Colonic mucosa (tissue), 4 donors: ENCODE data around the gene C12orf43. TPM values are rescaled to one million over a fixed set of nuclear protein-coding genes. Genes with fewer than 3 reads are reported as not detected.

Source experiments
- DNase-seq: peaks from one replicate; pipeline ENCODE4 v3.0.0-alpha.2; 2020
- H3K27ac ChIP-seq: fragments of 200-600 bp; one replicate; pipeline ENCODE4 v1.8.0; 2021
- H3K27me3 ChIP-seq: fragments of 200-600 bp; one replicate; pipeline ENCODE4 v1.8.0; 2021
- H3K36me3 ChIP-seq: fragments of 200-600 bp; one replicate; pipeline ENCODE4 v1.8.0; 2021
- H3K4me1 ChIP-seq: fragments of 200-600 bp; one replicate; pipeline ENCODE4 v1.8.0; 2021; ENCODE audit warnings: mild to moderate bottlenecking
- H3K4me3 ChIP-seq: fragments of 200-600 bp; one replicate; pipeline ENCODE4 v1.8.0; 2021
- H3K9ac ChIP-seq, 2 donors: one replicate each; pipeline ENCODE4 v1.7.0; 2013; ENCODE audit warnings: control low read depth in 2 of 2, low read depth in 2 of 2, low read length in 2 of 2
- H3K9me3 ChIP-seq: fragments of 200-600 bp; one replicate; pipeline ENCODE4 v1.8.0; 2021
- CTCF ChIP-seq: fragments of 200-600 bp; IDR thresholded peaks from one replicate; pipeline ENCODE4 v1.8.0; 2022; ENCODE audit warnings: antibody characterized with exemption, mild to moderate bottlenecking
- intact Hi-C: fragments of 100-400 bp; cut with DNase I; formaldehyde crosslinking; loops from one replicate; pipeline ENCODE4 v1.14.1; 2022
- total RNA-seq, 2 donors: library from RNA; stranded (reverse); fragmentation: NEBNext Ultra II Directional in 1 of 2; extraction: Animal tissue kit (Norgen Biotek cat#: 25700) in 1 of 2; gene quantifications; one replicate each; pipeline ENCODE4 v1.2.1, GENCODE V29; 2021
- donor health status: healthy.
- donor health status: DM: no; HTN: no; CAD: no.
- donor health status: DM: no; HTN: no; CAD: no.

The C12orf43 gene
- total RNA-seq, 2 donors from 2014 or later: 10.6 to 18.3 TPM

GRCh38 chr12:120991965-120992364 lies 24.3 kb downstream of the C12orf43 start:
- Histone ChIP-seq H3K9ac (no peak overlapping the region), H3K4me1 (no peaks in the 10 kb centered on the region), H3K9me3 (no peaks in the 10 kb centered on the region), H3K27me3 (no peaks in the 10 kb centered on the region), H3K4me3 (no peak overlapping the region), H3K27ac (no peak overlapping the region), H3K36me3 (no peaks in the 10 kb centered on the region)
- no peak for TF ChIP-seq CTCF
- DNase-seq: no peak
- intact Hi-C loops: no loop called here

GRCh38 chr12:120990487-120991055 lies 25.7 kb downstream of the C12orf43 start:
- intact Hi-C loops: no loop called here
- no peaks in the 10 kb centered on the region for H3K27me3 ChIP-seq
- no peaks in the 10 kb centered on the region for H3K36me3 ChIP-seq

GRCh38 chr12:120989687-120990086 lies 26.6 kb downstream of the C12orf43 start:
- TF ChIP-seq CTCF: no peak
- H3K9ac ChIP-seq: no peak overlapping the region
- no peak overlapping the region for H3K4me3 ChIP-seq
- intact Hi-C loops: no loop called here
- no peak overlapping the region for H3K27ac ChIP-seq
- no peaks in the 10 kb centered on the region for H3K4me1 ChIP-seq
- no peaks in the 10 kb centered on the region for H3K9me3 ChIP-seq
- DNase-seq: no peak
- H3K36me3 ChIP-seq: no peaks in the 10 kb centered on the region
- H3K27me3 ChIP-seq: no peaks in the 10 kb centered on the region

More at GRCh38 chr12:120990487-120991055, 25.7 kb downstream of the C12orf43 start:
- H3K27ac ChIP-seq: no peak overlapping the region
- H3K9me3 ChIP-seq: no peaks in the 10 kb centered on the region
- no peak overlapping the region for H3K9ac ChIP-seq
- no peak for TF ChIP-seq CTCF
- H3K4me3 ChIP-seq: no peak overlapping the region
- no peaks in the 10 kb centered on the region for H3K4me1 ChIP-seq
- no peak for DNase-seq

- Histone ChIP-seq H3K4me1 (no peaks in the 10 kb centered on the region), H3K9ac (no peak overlapping the region), H3K9me3 (no peaks in the 10 kb centered on the region), H3K27ac (no peak overlapping the region), H3K36me3 (no peaks in the 10 kb centered on the region), H3K4me3 (no peak overlapping the region), H3K27me3 (no peaks in the 10 kb centered on the region)
- no peak for TF ChIP-seq CTCF
- no peak for DNase-seq
- intact Hi-C loops: no loop called here
These were observed 27.6 kb downstream of the C12orf43 start for GRCh38 chr12:120988658-120989057.

- no peaks in the 10 kb centered on the region for H3K36me3 ChIP-seq
These were observed 28.1 kb downstream of the C12orf43 start for GRCh38 chr12:120988234-120988633.

More at GRCh38 chr12:120988234-120988633, 28.1 kb downstream of the C12orf43 start:
- Histone ChIP-seq H3K9ac (no peak overlapping the region), H3K27ac (no peak overlapping the region), H3K9me3 (no peaks in the 10 kb centered on the region), H3K4me3 (no peak overlapping the region), H3K4me1 (no peaks in the 10 kb centered on the region), H3K27me3 (no peaks in the 10 kb centered on the region)
- intact Hi-C loops: no loop called here
- no peak for DNase-seq
- no peak for TF ChIP-seq CTCF
